HepG2 (cell line): ENCODE data around the gene PEX10. TPM values are rescaled to one million over a fixed set of nuclear protein-coding genes. Genes with fewer than 3 reads are reported as not detected.

ENCODE experiments used
- ARNT ChIP-seq: fragments of 450-650 bp; IDR thresholded peaks from 2 replicates; pipeline ENCODE4 v1.6.1; 2017
- BCL6 ChIP-seq: IDR thresholded peaks from 2 replicates; pipeline ENCODE4 v1.6.1; 2016; ENCODE audit warnings: missing genetic modification reagents, missing compliant biosample characterization
- BHLHE40 ChIP-seq: IDR thresholded peaks from 2 replicates; pipeline ENCODE4 v1.6.1; 2011; ENCODE audit warnings: low read length, improper control_type of control experiment
- CREBL2 ChIP-seq: sonication (generic); formaldehyde crosslinking; IDR thresholded peaks from 2 replicates; pipeline ENCODE4 v1.8.1; 2023; ENCODE audit warnings: missing genetic modification reagents, mild to moderate bottlenecking, borderline replicate concordance
- DMAP1 ChIP-seq: IDR thresholded peaks from 2 replicates; pipeline ENCODE4 v1.6.1; 2016
- GMEB2 ChIP-seq: IDR thresholded peaks from 2 replicates; pipeline ENCODE4 v1.6.1; 2016; ENCODE audit warnings: missing biosample characterization, missing genetic modification reagents, low read depth
- HCFC1 ChIP-seq: fragments of 150-350 bp; IDR thresholded peaks from 2 replicates; pipeline ENCODE4 v1.6.1; 2014; ENCODE audit warnings: low read depth, low read length
- HOXA3 ChIP-seq: sonication (generic); formaldehyde crosslinking; IDR thresholded peaks from 2 replicates; pipeline ENCODE4 v1.5.0; 2020; ENCODE audit warnings: missing genetic modification reagents
- HOXA7 ChIP-seq: sonication (generic); formaldehyde crosslinking; IDR thresholded peaks from 2 replicates; pipeline ENCODE4 v1.8.1; 2022; ENCODE audit warnings: mild to moderate bottlenecking, missing genetic modification reagents, moderate library complexity
- NAIF1 ChIP-seq: sonication (generic); formaldehyde crosslinking; IDR thresholded peaks from 2 replicates; pipeline ENCODE4 v1.5.0; 2020; ENCODE audit warnings: mild to moderate bottlenecking, missing genetic modification reagents, borderline replicate concordance
- RXRA ChIP-seq: sonication (generic); formaldehyde crosslinking; IDR thresholded peaks from 2 replicates; pipeline ENCODE4 v1.5.1; 2020; ENCODE audit warnings: missing genetic modification reagents
- SP5 ChIP-seq: IDR thresholded peaks from 2 replicates; pipeline ENCODE4 v1.6.1; 2016; ENCODE audit warnings: low read depth, borderline replicate concordance
- TBP ChIP-seq: sonication (generic); formaldehyde crosslinking; IDR thresholded peaks from 2 replicates; pipeline ENCODE4 v1.5.0; 2020; ENCODE audit warnings: missing genetic modification reagents
- TEF ChIP-seq: sonication (generic); formaldehyde crosslinking; IDR thresholded peaks from 2 replicates; pipeline ENCODE4 v1.5.0; 2020; ENCODE audit warnings: missing genetic modification reagents
- ZBTB40 ChIP-seq, 2 experiments: fragments of 450-650 bp in 1 of 2; sonication (generic) in 1 of 2; formaldehyde crosslinking in 1 of 2; IDR thresholded peaks; 2 replicates each; pipeline versions ENCODE4 v1.6.1 to v1.8.0; 2016 to 2022; ENCODE audit warnings: antibody characterized with exemption in 1 of 2, mild to moderate bottlenecking in 1 of 2, missing genetic modification reagents in 1 of 2
- ZNF235 ChIP-seq: sonication (generic); formaldehyde crosslinking; IDR thresholded peaks from 2 replicates; pipeline ENCODE4 v1.8.1; 2023; ENCODE audit warnings: mild to moderate bottlenecking, missing genetic modification reagents, borderline replicate concordance
- ZNF703 ChIP-seq: sonication (generic); formaldehyde crosslinking; IDR thresholded peaks from 2 replicates; pipeline ENCODE4 v1.5.1; 2020; ENCODE audit warnings: missing genetic modification reagents, mild to moderate bottlenecking, moderate library complexity, borderline replicate concordance
- ZSCAN22 ChIP-seq: sonication (generic); formaldehyde crosslinking; IDR thresholded peaks from 2 replicates; pipeline ENCODE4 v1.4.0; 2020; ENCODE audit warnings: mild to moderate bottlenecking, missing genetic modification reagents
- polyA plus RNA-seq, 8 experiments: library from polyadenylated mRNA; depleted of rRNA in 3 of 8; stranded (reverse) in 7 of 8; unstranded in 1 of 8; fragments of >200 nt; fragmentation: Illumina TruSeq in 4 of 8; extraction: Trizol in 4 of 8; gene quantifications; 2 replicates each; pipeline versions ENCODE4 v1.2.1 to v1.2.3, GENCODE V29; 2011 to 2016; ENCODE audit warnings: low read depth in 4 of 8, missing spikeins in 1 of 8, mixed read lengths in 1 of 8; ENCODE audit not compliant: insufficient read depth in 1 of 8
- total RNA-seq, 5 experiments: library from RNA; depleted of rRNA; stranded (reverse); fragments of >200 nt; fragmentation: Illumina TruSeq; extraction: Trizol; gene quantifications; 2 replicates each; pipeline ENCODE4 v1.2.3, GENCODE V29; 2016; ENCODE audit warnings: low read depth in 1 of 5

The PEX10 gene
- total and polyA plus RNA-seq, 2 of the 13 experiments (the other 11 are each of a cell fraction or from before 2014, with no cell fraction given), result 16.1 to 39.6 TPM

GRCh38 chr1:2391041-2391930 lies 21.1 kb downstream of the PEX10 start, which contains the start of the genes MORN1 and RER1 (continued):
- TF ChIP-seq ZBTB40 (IDR thresholded peaks at IDR 0.05) (peak; percentile 84), ZBTB40 (CRISPR knock-in tag; IDR thresholded peaks at IDR 0.05) (peak; percentile 39; the same call in 1 of the 2 replicates), ARNT (no peak), BCL6 (CRISPR knock-in tag) (0 out of 2 replicates have a peak, but pooled peaks have one; percentile 5), NAIF1 (peak; percentile 70; the same call in 1 of the 2 replicates), CREBL2 (CRISPR knock-in tag) (no peak), ZNF235 (CRISPR knock-in tag) (peak; percentile 66; the same call in 1 of the 2 replicates), TBP (no peak), ZSCAN22 (CRISPR knock-in tag) (no peak), DMAP1 (CRISPR knock-in tag) (peak; percentile 27; the same call in 1 of the 2 replicates), HOXA3 (CRISPR knock-in tag) (peak; percentile 97), TEF (CRISPR knock-in tag) (no peak), GMEB2 (CRISPR knock-in tag) (peak; percentile 79), HOXA7 (CRISPR knock-in tag) (no peak), ZNF703 (CRISPR knock-in tag) (no peak; the same call in 1 of the 2 replicates), RXRA (CRISPR knock-in tag) (peak; percentile 40; the same call in 1 of the 2 replicates), SP5 (CRISPR knock-in tag) (peak; percentile 48; the same call in 1 of the 2 replicates), BHLHE40 (no peak), HCFC1 (peak; percentile 71)
